Activated T-cell treated with anti-CD3 and anti-CD28 coated beads for 1 hour (primary cell): ENCODE results near the gene NAALADL2.
"Not testable (repeated sequence)": the region's sequence is repeated elsewhere in the genome, so short reads cannot be mapped to it uniquely, and the experiment has no call there.

Source experiments
- DNase-seq: peaks from one replicate; pipeline ENCODE4 v3.0.0-alpha.2; 2020; ENCODE audit warnings: low read depth

NAALADL2 gene

GRCh38 chr3:175266478-175266877 is 407.3 kb downstream of the NAALADL2 start:
- DNase-seq: no peak

GRCh38 chr3:175267121-175267531 is 408.0 kb downstream of the NAALADL2 start:
- no peak for DNase-seq

- no peak for DNase-seq
These were observed 408.4 kb downstream of the NAALADL2 start for GRCh38 chr3:175267561-175267960.

- DNase-seq: no peak
These were observed 410.3 kb downstream of the NAALADL2 start for GRCh38 chr3:175269394-175269793.

- DNase-seq: no peak
These were observed 411.2 kb downstream of the NAALADL2 start for GRCh38 chr3:175270198-175270837.

- DNase-seq: no peak
These were observed 411.7 kb downstream of the NAALADL2 start for GRCh38 chr3:175270866-175271265.

GRCh38 chr3:175271465-175271864 is 412.3 kb downstream of the NAALADL2 start:
- DNase-seq: not testable (repeated sequence)

GRCh38 chr3:175272392-175272791 is 413.3 kb downstream of the NAALADL2 start:
- DNase-seq: no peak

- no peak for DNase-seq
These were observed 414.4 kb downstream of the NAALADL2 start for GRCh38 chr3:175273573-175273972.

GRCh38 chr3:175274056-175274455 is 414.9 kb downstream of the NAALADL2 start:
- DNase-seq: no peak

GRCh38 chr3:175274474-175275218 is 415.5 kb downstream of the NAALADL2 start:
- no peak for DNase-seq

- DNase-seq: no peak
These were observed 419.5 kb downstream of the NAALADL2 start for GRCh38 chr3:175278680-175279079.

GRCh38 chr3:175279457-175279856 is 420.3 kb downstream of the NAALADL2 start:
- no peak for DNase-seq

- no peak for DNase-seq
These were observed 420.8 kb downstream of the NAALADL2 start for GRCh38 chr3:175279911-175280310.

- no peak for DNase-seq
These were observed 428.3 kb downstream of the NAALADL2 start for GRCh38 chr3:175287361-175287963.

- DNase-seq: no peak
These were observed 429.5 kb downstream of the NAALADL2 start for GRCh38 chr3:175288621-175289020.

GRCh38 chr3:175294793-175295192 is 435.7 kb downstream of the NAALADL2 start:
- DNase-seq: no peak

GRCh38 chr3:175295248-175296130 is 436.4 kb downstream of the NAALADL2 start:
- DNase-seq: no peak

- DNase-seq: no peak
These were observed 438.1 kb downstream of the NAALADL2 start for GRCh38 chr3:175297216-175297615.

GRCh38 chr3:175301741-175302140 is 442.6 kb downstream of the NAALADL2 start:
- DNase-seq: no peak

GRCh38 chr3:175304404-175304803 is 445.3 kb downstream of the NAALADL2 start:
- no peak for DNase-seq

GRCh38 chr3:175307642-175308041 is 448.5 kb downstream of the NAALADL2 start:
- DNase-seq: no peak
